Inferior parietal cortex (tissue), 1 donor: ENCODE measurements around the gene LRP1B.

Experiments
- DNase-seq: peaks from one replicate; pipeline ENCODE4 v3.0.0-alpha.2; 2016; ENCODE audit errors: extremely low spot score

LRP1B gene

GRCh38 chr2:141957827-141958450, 172.9 kb downstream of the LRP1B start:
- no peak for DNase-seq

GRCh38 chr2:141957321-141957720, 173.5 kb downstream of the LRP1B start:
- no peak for DNase-seq

GRCh38 chr2:141947396-141948114, 183.3 kb downstream of the LRP1B start:
- DNase-seq, result no peak

- DNase-seq, result no peak
Observed at GRCh38 chr2:141946016-141946415, 184.8 kb downstream of the LRP1B start.

- DNase-seq, result no peak
Observed at GRCh38 chr2:141943918-141944317, 186.9 kb downstream of the LRP1B start.

GRCh38 chr2:141942006-141942789, 188.6 kb downstream of the LRP1B start:
- DNase-seq, result no peak

GRCh38 chr2:141941210-141941714, 189.6 kb downstream of the LRP1B start:
- no peak for DNase-seq

- no peak for DNase-seq
Observed at GRCh38 chr2:141940709-141941108, 190.1 kb downstream of the LRP1B start.

GRCh38 chr2:141933226-141933625, 197.6 kb downstream of the LRP1B start:
- no peak for DNase-seq

GRCh38 chr2:141932261-141932660, 198.6 kb downstream of the LRP1B start:
- no peak for DNase-seq

- no peak for DNase-seq
Observed at GRCh38 chr2:141931797-141932196, 199.0 kb downstream of the LRP1B start.

GRCh38 chr2:141930803-141931202, 200.0 kb downstream of the LRP1B start:
- DNase-seq, result no peak

- no peak for DNase-seq
Observed at GRCh38 chr2:141929331-141930252, 201.2 kb downstream of the LRP1B start.

- no peak for DNase-seq
Observed at GRCh38 chr2:141928476-141928875, 202.3 kb downstream of the LRP1B start.

GRCh38 chr2:141927536-141927935, 203.3 kb downstream of the LRP1B start:
- DNase-seq, result no peak

GRCh38 chr2:141925511-141925910, 205.3 kb downstream of the LRP1B start:
- no peak for DNase-seq

- DNase-seq, result no peak
Observed at GRCh38 chr2:141923657-141924056, 207.2 kb downstream of the LRP1B start.

GRCh38 chr2:141911485-141912066, 219.2 kb downstream of the LRP1B start:
- DNase-seq, result no peak

- DNase-seq, result no peak
Observed at GRCh38 chr2:141906678-141907077, 224.1 kb downstream of the LRP1B start.

GRCh38 chr2:141900826-141901225, 230.0 kb downstream of the LRP1B start:
- no peak for DNase-seq

- no peak for DNase-seq
Observed at GRCh38 chr2:141899740-141900139, 231.1 kb downstream of the LRP1B start.
